ENCODE measurements around the gene ZNF135.
A peak's percentile ranks its signal among the peaks of the same experiment; 100 is the strongest.

Gene ZNF135

DNA sequence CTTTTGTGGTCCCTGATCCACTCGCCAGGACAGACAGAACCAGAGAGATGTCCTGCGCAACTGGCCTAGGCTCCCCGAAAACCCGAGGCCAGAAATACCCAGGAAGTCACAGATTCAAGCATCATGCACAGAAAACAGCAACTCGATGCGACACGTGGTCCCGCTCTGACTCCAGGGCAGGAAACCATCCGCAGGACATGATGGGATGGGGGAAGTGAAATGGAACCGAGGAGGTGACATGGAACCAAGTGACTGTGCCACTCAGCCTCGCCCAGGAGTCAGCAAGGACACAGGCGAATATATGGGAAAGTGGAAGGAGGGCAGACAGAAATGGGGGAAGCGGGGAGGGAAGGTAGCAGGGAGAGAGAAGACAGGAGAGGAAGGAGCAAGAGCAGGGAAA is 37.8 kb downstream of the ZNF135 start:
- no peak for DNase-seq (ENCODE audit: low read depth in 1 of 2, low spot score in 1 of 2)
- H3K27me3 ChIP-seq (ENCODE audit: insufficient read depth, poor library complexity, severe bottlenecking) = no peaks in the 10 kb centered on the region
- H3K4me3 ChIP-seq (replicated peaks; ENCODE audit: insufficient read depth, low read length) = no peak overlapping the region
- no peak overlapping the region for H3K27ac ChIP-seq (replicated peaks)
- TF ChIP-seq, protein P1, sequence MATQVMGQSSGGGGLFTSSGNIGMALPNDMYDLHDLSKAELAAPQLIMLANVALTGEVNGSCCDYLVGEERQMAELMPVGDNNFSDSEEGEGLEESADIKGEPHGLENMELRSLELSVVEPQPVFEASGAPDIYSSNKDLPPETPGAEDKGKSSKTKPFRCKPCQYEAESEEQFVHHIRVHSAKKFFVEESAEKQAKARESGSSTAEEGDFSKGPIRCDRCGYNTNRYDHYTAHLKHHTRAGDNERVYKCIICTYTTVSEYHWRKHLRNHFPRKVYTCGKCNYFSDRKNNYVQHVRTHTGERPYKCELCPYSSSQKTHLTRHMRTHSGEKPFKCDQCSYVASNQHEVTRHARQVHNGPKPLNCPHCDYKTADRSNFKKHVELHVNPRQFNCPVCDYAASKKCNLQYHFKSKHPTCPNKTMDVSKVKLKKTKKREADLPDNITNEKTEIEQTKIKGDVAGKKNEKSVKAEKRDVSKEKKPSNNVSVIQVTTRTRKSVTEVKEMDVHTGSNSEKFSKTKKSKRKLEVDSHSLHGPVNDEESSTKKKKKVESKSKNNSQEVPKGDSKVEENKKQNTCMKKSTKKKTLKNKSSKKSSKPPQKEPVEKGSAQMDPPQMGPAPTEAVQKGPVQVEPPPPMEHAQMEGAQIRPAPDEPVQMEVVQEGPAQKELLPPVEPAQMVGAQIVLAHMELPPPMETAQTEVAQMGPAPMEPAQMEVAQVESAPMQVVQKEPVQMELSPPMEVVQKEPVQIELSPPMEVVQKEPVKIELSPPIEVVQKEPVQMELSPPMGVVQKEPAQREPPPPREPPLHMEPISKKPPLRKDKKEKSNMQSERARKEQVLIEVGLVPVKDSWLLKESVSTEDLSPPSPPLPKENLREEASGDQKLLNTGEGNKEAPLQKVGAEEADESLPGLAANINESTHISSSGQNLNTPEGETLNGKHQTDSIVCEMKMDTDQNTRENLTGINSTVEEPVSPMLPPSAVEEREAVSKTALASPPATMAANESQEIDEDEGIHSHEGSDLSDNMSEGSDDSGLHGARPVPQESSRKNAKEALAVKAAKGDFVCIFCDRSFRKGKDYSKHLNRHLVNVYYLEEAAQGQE (IDR thresholded peaks at IDR 0.05; ENCODE audit: insufficient replicate concordance, low read depth) = no peak
- no peak for TF ChIP-seq SPI1 (IDR thresholded peaks at IDR 0.05; ENCODE audit: borderline replicate concordance, low read depth)
- no peak for TF ChIP-seq GABPA (IDR thresholded peaks at IDR 0.05; ENCODE audit: low read depth)
- TF ChIP-seq, protein P2, sequence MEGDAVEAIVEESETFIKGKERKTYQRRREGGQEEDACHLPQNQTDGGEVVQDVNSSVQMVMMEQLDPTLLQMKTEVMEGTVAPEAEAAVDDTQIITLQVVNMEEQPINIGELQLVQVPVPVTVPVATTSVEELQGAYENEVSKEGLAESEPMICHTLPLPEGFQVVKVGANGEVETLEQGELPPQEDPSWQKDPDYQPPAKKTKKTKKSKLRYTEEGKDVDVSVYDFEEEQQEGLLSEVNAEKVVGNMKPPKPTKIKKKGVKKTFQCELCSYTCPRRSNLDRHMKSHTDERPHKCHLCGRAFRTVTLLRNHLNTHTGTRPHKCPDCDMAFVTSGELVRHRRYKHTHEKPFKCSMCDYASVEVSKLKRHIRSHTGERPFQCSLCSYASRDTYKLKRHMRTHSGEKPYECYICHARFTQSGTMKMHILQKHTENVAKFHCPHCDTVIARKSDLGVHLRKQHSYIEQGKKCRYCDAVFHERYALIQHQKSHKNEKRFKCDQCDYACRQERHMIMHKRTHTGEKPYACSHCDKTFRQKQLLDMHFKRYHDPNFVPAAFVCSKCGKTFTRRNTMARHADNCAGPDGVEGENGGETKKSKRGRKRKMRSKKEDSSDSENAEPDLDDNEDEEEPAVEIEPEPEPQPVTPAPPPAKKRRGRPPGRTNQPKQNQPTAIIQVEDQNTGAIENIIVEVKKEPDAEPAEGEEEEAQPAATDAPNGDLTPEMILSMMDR (IDR thresholded peaks at IDR 0.05; ENCODE audit: insufficient read depth, low read length) = no peak
- TF ChIP-seq POLR2AphosphoS5 (IDR thresholded peaks at IDR 0.05; ENCODE audit: low read depth) = no peak

DNA sequence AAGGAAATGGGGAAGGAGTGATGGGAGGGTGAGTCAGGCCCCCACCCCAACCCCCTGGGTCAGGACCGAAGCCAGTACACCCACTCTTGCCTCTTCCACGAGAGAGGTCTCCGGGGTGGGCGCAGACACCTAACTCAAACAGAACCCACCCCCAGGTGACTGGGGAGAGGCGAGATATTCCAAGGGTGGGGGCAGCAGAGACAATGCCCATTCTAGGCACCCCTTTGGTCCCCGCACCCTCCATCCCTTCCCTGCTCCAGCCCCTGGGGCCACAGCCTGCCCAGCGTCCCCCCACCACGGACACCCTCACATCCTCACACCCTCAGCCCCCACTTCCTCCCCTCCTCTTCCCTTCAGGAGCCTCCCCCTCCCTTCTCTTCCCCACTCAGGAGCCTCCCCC is 38.3 kb downstream of the ZNF135 start:
- Histone ChIP-seq H3K27ac (replicated peaks) (no peak overlapping the region), H3K27me3 (ENCODE audit: insufficient read depth, poor library complexity, severe bottlenecking) (no peaks in the 10 kb centered on the region), H3K4me3 (replicated peaks; ENCODE audit: insufficient read depth, low read length) (peak overlapping the region; percentile 63)
- no peak for TF ChIP-seq SPI1 (IDR thresholded peaks at IDR 0.05; ENCODE audit: borderline replicate concordance, low read depth)
- TF ChIP-seq GABPA (IDR thresholded peaks at IDR 0.05; ENCODE audit: low read depth) = no peak
- TF ChIP-seq, protein P2 (IDR thresholded peaks at IDR 0.05; ENCODE audit: insufficient read depth, low read length) = no peak
- TF ChIP-seq, protein P1 (IDR thresholded peaks at IDR 0.05; ENCODE audit: insufficient replicate concordance, low read depth) = no peak
- TF ChIP-seq POLR2AphosphoS5 (IDR thresholded peaks at IDR 0.05; ENCODE audit: low read depth) = no peak
- no peak for DNase-seq (ENCODE audit: low read depth in 1 of 2, low spot score in 1 of 2)

DNA sequence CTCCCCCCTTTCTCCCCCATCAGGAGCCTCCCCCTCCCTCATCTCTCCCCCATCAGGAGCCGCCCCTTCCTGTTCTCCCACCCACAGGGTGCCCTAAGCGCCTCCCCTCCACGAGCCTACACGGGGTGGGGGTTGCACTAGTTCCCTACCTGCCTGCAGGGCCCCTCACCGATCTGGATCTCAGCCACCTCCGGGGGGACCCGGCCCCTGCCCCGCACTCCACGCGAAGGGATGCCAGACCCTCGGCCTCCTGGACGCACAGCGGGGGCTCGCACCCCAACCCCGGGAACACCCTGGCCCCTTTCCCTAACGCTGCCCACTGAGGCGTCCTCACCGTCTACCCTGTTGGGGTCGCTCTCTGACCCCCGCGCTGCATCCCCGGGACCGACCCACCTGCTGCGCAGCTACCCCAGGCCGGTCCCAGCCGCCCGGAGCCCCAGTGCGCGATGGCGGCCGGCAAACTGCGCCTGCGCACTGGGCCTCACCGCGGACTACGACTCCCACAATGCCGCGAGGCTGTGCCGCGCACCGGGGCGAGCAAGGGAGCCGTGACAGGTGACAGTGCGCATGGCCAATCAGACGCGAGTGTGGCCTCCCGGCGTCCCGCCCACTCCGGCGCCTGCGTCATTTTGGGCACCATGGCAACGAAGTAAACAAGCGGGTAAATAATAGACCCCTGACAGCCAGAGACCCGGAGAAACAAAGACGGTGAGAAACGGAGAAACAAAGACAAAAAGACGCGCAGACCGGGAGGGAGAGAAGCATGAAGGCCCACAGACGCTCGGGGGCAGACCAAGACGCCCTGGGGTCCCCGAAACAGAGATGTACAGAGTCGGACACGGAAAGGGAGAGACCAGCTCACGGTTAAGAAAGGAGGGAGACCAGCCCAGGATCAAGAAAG is 38.9 kb downstream of the ZNF135 start, which contains the start of gene ZSCAN18:
ZSCAN18 (minus strand) TSS at position 451 of the 901 bp plus-strand sequence. CDS start 7,964 bp downstream, outside the sequence.
- H3K27ac ChIP-seq (replicated peaks) = peak within 1 kb of the TSS; percentile 92
- no peaks in the 10 kb centered on the region for H3K27me3 ChIP-seq (ENCODE audit: insufficient read depth, poor library complexity, severe bottlenecking)
- H3K4me3 ChIP-seq (replicated peaks; ENCODE audit: insufficient read depth, low read length) = peak within 1 kb of the TSS; percentile 63
- TF ChIP-seq, protein P1 (IDR thresholded peaks at IDR 0.05; ENCODE audit: insufficient replicate concordance, low read depth) = no peak
- TF ChIP-seq, protein P2 (IDR thresholded peaks at IDR 0.05; ENCODE audit: insufficient read depth, low read length) = no peak
- TF ChIP-seq SPI1 (IDR thresholded peaks at IDR 0.05; ENCODE audit: borderline replicate concordance, low read depth) = no peak
- TF ChIP-seq POLR2AphosphoS5 (IDR thresholded peaks at IDR 0.05; ENCODE audit: low read depth) = peak; percentile 54; the same call in 1 of the 2 replicates
- peak; percentile 79 to 96 for DNase-seq (ENCODE audit: low read depth in 1 of 2, low spot score in 1 of 2)

Data from HL-60 (cell line).